Neural progenitor cell (in vitro differentiated cells): ENCODE results near the gene CCDC33. TPM values are rescaled to one million over a fixed set of nuclear protein-coding genes. Genes with fewer than 3 reads are reported as not detected.

Experiments used
- DNase-seq: peaks from one replicate; pipeline ENCODE4 v3.0.0-alpha.2; 2016; ENCODE audit warnings: low spot score
- H2AFZ ChIP-seq: fragments of 200-600 bp; sonication (generic); replicated peaks from 2 replicates; pipeline ENCODE4 v1.6.1; 2016; ENCODE audit warnings: antibody characterized with exemption
- H3F3A ChIP-seq: fragments of 200-600 bp; sonication (generic); 2 replicates; pipeline ENCODE4 v1.6.1; 2016; ENCODE audit warnings: antibody characterized with exemption, low read depth
- H3K27ac ChIP-seq: fragments of 200-600 bp; sonication (generic); 2 replicates; pipeline ENCODE4 v1.5.1; 2016; ENCODE audit warnings: mild to moderate bottlenecking
- H3K27me3 ChIP-seq: fragments of 200-600 bp; sonication (generic); 2 replicates; pipeline ENCODE4 v1.6.1; 2016; ENCODE audit warnings: mild to moderate bottlenecking, moderate library complexity
- H3K36me3 ChIP-seq: fragments of 200-600 bp; sonication (generic); 2 replicates; pipeline ENCODE4 v1.5.1; 2016
- H3K4me1 ChIP-seq: fragments of 200-600 bp; sonication (generic); 2 replicates; pipeline ENCODE4 v1.6.1; 2016; ENCODE audit warnings: mixed run types
- H3K4me2 ChIP-seq: fragments of 200-600 bp; sonication (generic); 2 replicates; pipeline ENCODE4 v1.6.1; 2016
- H3K4me3 ChIP-seq: fragments of 200-600 bp; sonication (generic); 2 replicates; pipeline ENCODE4 v1.5.1; 2016
- H3K79me2 ChIP-seq: fragments of 200-600 bp; sonication (generic); 2 replicates; pipeline ENCODE4 v1.6.1; 2016; ENCODE audit warnings: low read depth
- H3K9ac ChIP-seq: fragments of 200-600 bp; sonication (generic); 2 replicates; pipeline ENCODE4 v1.6.1; 2016
- H3K9me3 ChIP-seq: fragments of 200-600 bp; sonication (generic); 2 replicates; pipeline ENCODE4 v1.5.1; 2016; ENCODE audit warnings: low read depth
- H4K20me1 ChIP-seq: fragments of 200-600 bp; sonication (generic); 2 replicates; pipeline ENCODE4 v1.6.1; 2016; ENCODE audit warnings: low read depth
- H3K27ac Mint-ChIP-seq: 3 replicates; pipeline ENCODE4 v1.8.0; 2021; ENCODE audit warnings: mixed read lengths
- H3K27me3 Mint-ChIP-seq: 2 replicates; pipeline ENCODE4 v1.8.0; 2022; ENCODE audit warnings: low read depth, mild to moderate bottlenecking, inconsistent platforms, moderate library complexity, mixed read lengths; ENCODE audit not compliant: insufficient read depth
- H3K36me3 Mint-ChIP-seq: 3 replicates; pipeline ENCODE4 v1.8.0; 2021; ENCODE audit warnings: mixed read lengths
- H3K4me1 Mint-ChIP-seq: 3 replicates; pipeline ENCODE4 v1.8.0; 2021; ENCODE audit warnings: mixed read lengths
- H3K4me3 Mint-ChIP-seq: 3 replicates; pipeline ENCODE4 v1.8.0; 2021; ENCODE audit warnings: mild to moderate bottlenecking, moderate library complexity, mixed read lengths
- H3K9me3 Mint-ChIP-seq: 3 replicates; pipeline ENCODE4 v1.8.0; 2020; ENCODE audit warnings: mixed read lengths
- EZH2 ChIP-seq: fragments of 200-600 bp; sonication (generic); IDR thresholded peaks from 2 replicates; pipeline ENCODE4 v1.6.1; 2017; ENCODE audit warnings: antibody characterized with exemption, mild to moderate bottlenecking, moderate library complexity
- EZH2phosphoT487 ChIP-seq: fragments of 200-600 bp; sonication (generic); IDR thresholded peaks from 2 replicates; pipeline ENCODE4 v1.6.1; 2017; ENCODE audit warnings: antibody characterized with exemption
- total RNA-seq: library from RNA; depleted of rRNA; stranded (reverse); fragments of >200 nt; gene quantifications from 2 replicates; pipeline ENCODE4 v1.2.3, GENCODE V29; 2015; ENCODE audit warnings: low replicate concordance
- TF ChIP-seq, protein P1 (sequence below): fragments of 200-600 bp; sonication (generic); IDR thresholded peaks from 2 replicates; pipeline ENCODE4 v1.5.1; 2017; ENCODE audit warnings: antibody characterized with exemption, mild to moderate bottlenecking

Gene CCDC33
- total RNA-seq, 1 donor from 2014 or later, result not detected

DNA sequence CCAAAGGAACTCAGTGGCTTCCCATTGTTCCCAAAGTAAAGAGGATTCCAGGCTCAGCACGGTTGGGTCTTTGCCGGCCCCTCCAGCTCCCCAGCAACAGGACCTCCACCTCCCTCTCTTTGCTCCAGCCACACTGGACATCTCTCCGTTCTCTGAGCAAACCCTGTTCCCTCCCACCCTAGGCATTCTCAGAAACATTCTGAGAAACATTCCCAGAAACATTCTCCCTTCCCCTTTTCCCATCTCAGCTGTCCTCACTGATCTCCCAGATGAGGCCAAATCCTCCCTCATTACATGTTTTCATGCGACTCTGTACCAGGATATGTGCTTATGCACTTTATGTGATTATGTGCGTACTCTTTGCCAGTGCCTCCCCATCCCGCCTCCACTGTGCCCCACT, 14.1 kb downstream of the CCDC33 start:
- no peaks in the 10 kb centered on the region for H3K27me3 ChIP-seq
- H3K36me3 ChIP-seq, result no peaks in the 10 kb centered on the region
- H3K27ac Mint-ChIP-seq, result peak overlapping the region; percentile 7
- peak overlapping the region; percentile 35 for H3K4me2 ChIP-seq
- no peaks in the 10 kb centered on the region for H3F3A ChIP-seq
- H3K36me3 Mint-ChIP-seq, result no peaks in the 10 kb centered on the region
- no peak for TF ChIP-seq EZH2phosphoT487
- TF ChIP-seq, protein P1, sequence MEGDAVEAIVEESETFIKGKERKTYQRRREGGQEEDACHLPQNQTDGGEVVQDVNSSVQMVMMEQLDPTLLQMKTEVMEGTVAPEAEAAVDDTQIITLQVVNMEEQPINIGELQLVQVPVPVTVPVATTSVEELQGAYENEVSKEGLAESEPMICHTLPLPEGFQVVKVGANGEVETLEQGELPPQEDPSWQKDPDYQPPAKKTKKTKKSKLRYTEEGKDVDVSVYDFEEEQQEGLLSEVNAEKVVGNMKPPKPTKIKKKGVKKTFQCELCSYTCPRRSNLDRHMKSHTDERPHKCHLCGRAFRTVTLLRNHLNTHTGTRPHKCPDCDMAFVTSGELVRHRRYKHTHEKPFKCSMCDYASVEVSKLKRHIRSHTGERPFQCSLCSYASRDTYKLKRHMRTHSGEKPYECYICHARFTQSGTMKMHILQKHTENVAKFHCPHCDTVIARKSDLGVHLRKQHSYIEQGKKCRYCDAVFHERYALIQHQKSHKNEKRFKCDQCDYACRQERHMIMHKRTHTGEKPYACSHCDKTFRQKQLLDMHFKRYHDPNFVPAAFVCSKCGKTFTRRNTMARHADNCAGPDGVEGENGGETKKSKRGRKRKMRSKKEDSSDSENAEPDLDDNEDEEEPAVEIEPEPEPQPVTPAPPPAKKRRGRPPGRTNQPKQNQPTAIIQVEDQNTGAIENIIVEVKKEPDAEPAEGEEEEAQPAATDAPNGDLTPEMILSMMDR, result no peak
- no peak for TF ChIP-seq EZH2
- no peak overlapping the region for H3K4me3 ChIP-seq
- no peak overlapping the region for H3K9ac ChIP-seq
- no peaks in the 10 kb centered on the region for H3K9me3 ChIP-seq
- H3K4me1 ChIP-seq, result peaks cover 16% of the 10 kb centered on the region
- peaks cover 36% of the 10 kb centered on the region for H3K4me1 Mint-ChIP-seq
- peaks cover 2% of the 10 kb centered on the region for H3K9me3 Mint-ChIP-seq
- no peaks in the 10 kb centered on the region for H4K20me1 ChIP-seq
- peaks cover 14% of the 10 kb centered on the region for H3K27me3 Mint-ChIP-seq
- no peaks in the 10 kb centered on the region for H3K79me2 ChIP-seq
- H3K27ac ChIP-seq, result no peak overlapping the region
- H3K4me3 Mint-ChIP-seq, result no peak overlapping the region
- no peak for DNase-seq
- H2AFZ ChIP-seq, result no peak overlapping the region

DNA sequence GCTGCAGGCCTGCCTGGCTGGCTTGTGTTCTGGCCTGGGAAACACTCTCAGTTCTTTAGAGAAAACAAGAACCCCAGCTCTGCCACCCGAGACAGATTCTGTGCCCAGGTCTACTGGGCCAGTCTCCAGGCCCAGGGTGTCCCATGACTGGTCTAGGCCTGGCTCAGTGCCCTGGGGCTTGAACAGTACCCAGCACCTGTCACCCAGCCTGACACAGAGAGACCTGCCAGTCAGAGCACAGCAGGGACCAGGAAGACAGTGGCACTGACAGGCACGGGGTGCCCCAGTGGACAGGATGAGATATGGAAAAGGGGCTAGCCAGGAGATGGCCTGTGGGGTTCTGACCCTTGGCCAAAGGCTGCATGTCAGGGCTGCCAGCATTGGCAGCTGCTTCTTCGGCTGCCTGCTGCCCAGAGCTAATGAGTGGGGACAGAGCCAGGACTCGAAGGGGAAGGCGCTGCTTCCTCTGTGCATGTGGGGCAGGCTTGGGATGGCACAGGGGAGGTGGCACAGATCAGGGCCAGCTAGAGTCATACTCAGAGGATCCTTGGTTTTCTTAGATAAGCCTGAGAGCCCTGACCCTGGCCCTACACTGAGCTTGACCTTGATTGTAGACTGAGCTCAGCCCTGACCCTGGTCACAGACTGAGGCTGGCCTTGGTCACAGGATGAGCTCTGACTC, 15.1 kb downstream of the CCDC33 start:
- no peaks in the 10 kb centered on the region for H4K20me1 ChIP-seq
- no peak overlapping the region for H2AFZ ChIP-seq
- H3K9me3 Mint-ChIP-seq, result peaks cover 2% of the 10 kb centered on the region
- H3K4me3 Mint-ChIP-seq, result no peak overlapping the region
- no peak for DNase-seq
- H3K9me3 ChIP-seq, result no peaks in the 10 kb centered on the region
- no peaks in the 10 kb centered on the region for H3F3A ChIP-seq
- H3K27me3 Mint-ChIP-seq, result peaks cover 11% of the 10 kb centered on the region
- peaks cover 7% of the 10 kb centered on the region for H3K4me1 ChIP-seq
- no peak overlapping the region for H3K27ac ChIP-seq
- H3K4me1 Mint-ChIP-seq, result peaks cover 29% of the 10 kb centered on the region
- TF ChIP-seq EZH2phosphoT487 (no peak), EZH2 (no peak)
- TF ChIP-seq, protein P1, result no peak
- H3K79me2 ChIP-seq, result no peaks in the 10 kb centered on the region
- H3K36me3 Mint-ChIP-seq, result no peaks in the 10 kb centered on the region
- no peak overlapping the region for H3K4me3 ChIP-seq
- H3K27me3 ChIP-seq, result no peaks in the 10 kb centered on the region
- no peaks in the 10 kb centered on the region for H3K36me3 ChIP-seq
- H3K4me2 ChIP-seq, result no peak overlapping the region
- no peak overlapping the region for H3K9ac ChIP-seq
- no peak overlapping the region for H3K27ac Mint-ChIP-seq

DNA sequence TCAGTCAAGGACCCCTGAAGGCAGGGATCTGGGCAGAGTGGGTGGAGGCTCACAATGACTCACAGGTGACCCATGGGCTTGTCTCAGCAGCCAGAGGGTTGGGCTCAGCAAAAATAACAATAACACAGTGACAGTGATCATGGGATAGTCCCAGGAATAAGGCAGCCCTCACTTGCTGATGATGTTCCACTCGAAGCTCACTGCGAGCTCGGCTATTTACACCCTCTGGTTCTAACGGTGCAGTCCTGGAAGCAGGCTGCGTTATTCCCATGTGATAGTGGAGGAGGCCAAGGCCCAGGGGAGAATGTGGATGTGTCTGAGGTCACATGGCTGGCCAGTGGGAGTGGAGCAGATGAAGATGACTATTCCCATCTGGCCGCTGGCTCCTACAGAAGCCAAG, 16.2 kb downstream of the CCDC33 start:
- Mint-ChIP-seq H3K27me3 (peaks cover 11% of the 10 kb centered on the region), H3K27ac (no peak overlapping the region), H3K4me3 (no peak overlapping the region), H3K9me3 (peaks cover 2% of the 10 kb centered on the region), H3K36me3 (no peaks in the 10 kb centered on the region), H3K4me1 (peaks cover 29% of the 10 kb centered on the region)
- Histone ChIP-seq H3F3A (no peaks in the 10 kb centered on the region), H3K4me1 (peaks cover 7% of the 10 kb centered on the region), H3K27me3 (no peaks in the 10 kb centered on the region), H3K9ac (no peak overlapping the region), H3K9me3 (no peaks in the 10 kb centered on the region), H3K27ac (no peak overlapping the region), H3K36me3 (no peaks in the 10 kb centered on the region), H2AFZ (no peak overlapping the region), H3K79me2 (no peaks in the 10 kb centered on the region), H4K20me1 (no peaks in the 10 kb centered on the region), H3K4me2 (no peak overlapping the region), H3K4me3 (no peak overlapping the region)
- TF ChIP-seq EZH2phosphoT487 (no peak), EZH2 (no peak)
- TF ChIP-seq, protein P1, result no peak
- DNase-seq, result no peak
